H9 (cell line): ENCODE results near the gene IL5RA. TPM values are rescaled to one million over a fixed set of nuclear protein-coding genes. Genes with fewer than 3 reads are reported as not detected.
A peak's percentile ranks its signal among the peaks of the same experiment; 100 is the strongest.

Experiments
- DNase-seq: peaks from one replicate; pipeline ENCODE4 v3.0.0-alpha.2; 2017
- H2AFZ ChIP-seq: one replicate; pipeline ENCODE4 v1.6.1; 2013; ENCODE audit warnings: mild to moderate bottlenecking, low read length, control low read depth, moderate library complexity
- H2AK5ac ChIP-seq: 2 replicates; pipeline ENCODE4 v1.6.1; 2013; ENCODE audit warnings: low read length, control low read depth, mixed read lengths; ENCODE audit not compliant: insufficient read length
- H2BK120ac ChIP-seq: one replicate; pipeline ENCODE4 v1.6.1; 2013; ENCODE audit warnings: low read depth, mild to moderate bottlenecking, low read length, control low read depth, inconsistent platforms; ENCODE audit not compliant: poor library complexity, severe bottlenecking
- H2BK12ac ChIP-seq: 2 replicates; pipeline ENCODE4 v1.6.1; 2013; ENCODE audit warnings: low read length, control low read depth, mixed read lengths, low read depth; ENCODE audit not compliant: insufficient read length
- H2BK15ac ChIP-seq: 2 replicates; pipeline ENCODE4 v1.6.1; 2013; ENCODE audit warnings: low read depth, low read length, control low read depth
- H2BK20ac ChIP-seq: one replicate; pipeline ENCODE4 v1.6.1; 2013; ENCODE audit warnings: low read depth, mild to moderate bottlenecking, low read length, control low read depth, inconsistent platforms; ENCODE audit not compliant: poor library complexity, severe bottlenecking
- H2BK5ac ChIP-seq: 2 replicates; pipeline ENCODE4 v1.6.1; 2013; ENCODE audit warnings: low read length, control low read depth, mixed read lengths; ENCODE audit not compliant: insufficient read length
- H3K14ac ChIP-seq: 2 replicates; pipeline ENCODE4 v1.6.1; 2013; ENCODE audit warnings: low read length, control low read depth; ENCODE audit not compliant: insufficient read depth
- H3K18ac ChIP-seq: 2 replicates; pipeline ENCODE4 v1.6.1; 2013; ENCODE audit warnings: low read depth, mild to moderate bottlenecking, mixed read lengths, low read length, control low read depth; ENCODE audit not compliant: insufficient read length
- H3K23ac ChIP-seq: 2 replicates; pipeline ENCODE4 v1.6.1; 2013; ENCODE audit warnings: low read length, control low read depth, mixed read lengths, low read depth; ENCODE audit not compliant: insufficient read length
- H3K23me2 ChIP-seq: 2 replicates; pipeline ENCODE4 v1.6.1; 2013; ENCODE audit warnings: low read depth, mild to moderate bottlenecking, mixed read lengths, low read length, control low read depth; ENCODE audit not compliant: insufficient read length, poor library complexity, severe bottlenecking
- H3K27ac ChIP-seq: 2 replicates; pipeline ENCODE4 v1.5.1; 2013; ENCODE audit warnings: low read length, control low read depth, mixed read lengths, low read depth; ENCODE audit not compliant: insufficient read length
- H3K27me3 ChIP-seq: 2 replicates; pipeline ENCODE4 v1.6.1; 2013; ENCODE audit warnings: low read length, control low read depth, inconsistent platforms; ENCODE audit not compliant: insufficient read depth
- H3K4ac ChIP-seq: 2 replicates; pipeline ENCODE4 v1.6.1; 2013; ENCODE audit warnings: low read depth, mild to moderate bottlenecking, control low read depth, inconsistent platforms, low read length, moderate library complexity
- H3K4me1 ChIP-seq: 2 replicates; pipeline ENCODE4 v1.6.1; 2013; ENCODE audit warnings: low read length, control low read depth, inconsistent platforms; ENCODE audit not compliant: insufficient read depth
- H3K4me2 ChIP-seq: 2 replicates; pipeline ENCODE4 v1.6.1; 2013; ENCODE audit warnings: low read length, control low read depth, mixed read lengths; ENCODE audit not compliant: insufficient read length, insufficient read depth
- H3K56ac ChIP-seq: 2 replicates; pipeline ENCODE4 v1.6.1; 2013; ENCODE audit warnings: low read depth, mild to moderate bottlenecking, mixed read lengths, low read length, control low read depth; ENCODE audit not compliant: insufficient read length
- H3K79me1 ChIP-seq: 2 replicates; pipeline ENCODE4 v1.6.1; 2013; ENCODE audit warnings: low read depth, mild to moderate bottlenecking, moderate library complexity, low read length, control low read depth, inconsistent platforms; ENCODE audit not compliant: insufficient read depth, poor library complexity, severe bottlenecking
- H3K79me2 ChIP-seq: 2 replicates; pipeline ENCODE4 v1.6.1; 2013; ENCODE audit warnings: low read length, control low read depth, inconsistent platforms; ENCODE audit not compliant: insufficient read depth
- H3K9ac ChIP-seq: 2 replicates; pipeline ENCODE4 v1.6.1; 2013; ENCODE audit warnings: low read length, control low read depth, mixed read lengths; ENCODE audit not compliant: insufficient read length; ENCODE audit errors: extremely low read depth
- H3K9me3 ChIP-seq: one replicate; pipeline ENCODE4 v1.6.1; 2013; ENCODE audit warnings: low read depth, low read length, inconsistent platforms; ENCODE audit not compliant: control insufficient read depth
- H3T11ph ChIP-seq: one replicate; pipeline ENCODE4 v1.6.1; 2013; ENCODE audit warnings: mild to moderate bottlenecking, low read length, control low read depth, inconsistent platforms
- H4K20me1 ChIP-seq: one replicate; pipeline ENCODE4 v1.6.1; 2013; ENCODE audit not compliant: control insufficient read depth, insufficient read length, insufficient read depth
- H4K5ac ChIP-seq: 2 replicates; pipeline ENCODE4 v1.6.1; 2013; ENCODE audit warnings: low read depth, mild to moderate bottlenecking, mixed read lengths, low read length, control low read depth; ENCODE audit not compliant: insufficient read length
- H4K8ac ChIP-seq: replicated peaks from 2 replicates; pipeline ENCODE4 v1.6.1; 2013; ENCODE audit warnings: low read length, control low read depth, mixed read lengths, low read depth; ENCODE audit not compliant: insufficient read length
- H4K91ac ChIP-seq: 2 replicates; pipeline ENCODE4 v1.6.1; 2013; ENCODE audit warnings: low read depth, mild to moderate bottlenecking, moderate library complexity, mixed read lengths, low read length, control low read depth; ENCODE audit not compliant: insufficient read length
- H3K27ac Mint-ChIP-seq, 3 experiments: 2 replicates in 2 of 3; 3 replicates in 1 of 3; pipeline ENCODE4 v1.8.0; 2020 to 2021; ENCODE audit warnings: mixed read lengths in 3 of 3, mild to moderate bottlenecking in 1 of 3, moderate library complexity in 1 of 3
- H3K27me3 Mint-ChIP-seq: 2 replicates; pipeline ENCODE4 v1.8.0; 2021; ENCODE audit warnings: low read depth, mild to moderate bottlenecking, moderate library complexity, mixed read lengths
- H3K36me3 Mint-ChIP-seq, 3 experiments: 2 replicates in 2 of 3; 3 replicates in 1 of 3; pipeline ENCODE4 v1.8.0; 2020 to 2021; ENCODE audit warnings: low read depth in 3 of 3, mixed read lengths in 3 of 3; ENCODE audit not compliant: insufficient read depth in 1 of 3
- H3K4me1 Mint-ChIP-seq, 2 experiments: 2 replicates each; pipeline ENCODE4 v1.8.0; 2020; ENCODE audit warnings: mixed read lengths in 2 of 2
- H3K4me3 Mint-ChIP-seq, 2 experiments: 2 replicates in 1 of 2; 3 replicates in 1 of 2; pipeline ENCODE4 v1.8.0; 2020 to 2021; ENCODE audit warnings: mild to moderate bottlenecking in 2 of 2, mixed read lengths in 2 of 2, moderate library complexity in 1 of 2
- H3K9me3 Mint-ChIP-seq, 2 experiments: 2 replicates in 1 of 2; 3 replicates in 1 of 2; pipeline ENCODE4 v1.8.0; 2020; ENCODE audit warnings: mild to moderate bottlenecking in 2 of 2, mixed read lengths in 2 of 2, moderate library complexity in 1 of 2
- WGBS: extraction: QIAGEN DNeasy Blood & Tissue Kit; methylation state at CpG from one replicate; pipeline ENCODE4 v1.1.7; 2013; ENCODE audit warnings: missing lambda C conversion rate, low lambda C conversion rate, mixed read lengths; ENCODE audit not compliant: insufficient read length; ENCODE audit errors: extremely low coverage; 5-methylcytosine and 5-hydroxymethylcytosine counted together
- total RNA-seq: library from RNA; stranded (reverse); gene quantifications from 2 replicates; pipeline ENCODE4 v1.2.1, GENCODE V29; 2021
- TF ChIP-seq, protein P1 (sequence below): fragments of 200-600 bp; sonication (generic); conservative IDR thresholded peaks from 3 replicates; pipeline ENCODE4 v1.8.0; 2021; ENCODE audit warnings: antibody characterized with exemption, mild to moderate bottlenecking

The IL5RA gene
- total RNA-seq, 1 experiment from 2014 or later, result not detected

DNA sequence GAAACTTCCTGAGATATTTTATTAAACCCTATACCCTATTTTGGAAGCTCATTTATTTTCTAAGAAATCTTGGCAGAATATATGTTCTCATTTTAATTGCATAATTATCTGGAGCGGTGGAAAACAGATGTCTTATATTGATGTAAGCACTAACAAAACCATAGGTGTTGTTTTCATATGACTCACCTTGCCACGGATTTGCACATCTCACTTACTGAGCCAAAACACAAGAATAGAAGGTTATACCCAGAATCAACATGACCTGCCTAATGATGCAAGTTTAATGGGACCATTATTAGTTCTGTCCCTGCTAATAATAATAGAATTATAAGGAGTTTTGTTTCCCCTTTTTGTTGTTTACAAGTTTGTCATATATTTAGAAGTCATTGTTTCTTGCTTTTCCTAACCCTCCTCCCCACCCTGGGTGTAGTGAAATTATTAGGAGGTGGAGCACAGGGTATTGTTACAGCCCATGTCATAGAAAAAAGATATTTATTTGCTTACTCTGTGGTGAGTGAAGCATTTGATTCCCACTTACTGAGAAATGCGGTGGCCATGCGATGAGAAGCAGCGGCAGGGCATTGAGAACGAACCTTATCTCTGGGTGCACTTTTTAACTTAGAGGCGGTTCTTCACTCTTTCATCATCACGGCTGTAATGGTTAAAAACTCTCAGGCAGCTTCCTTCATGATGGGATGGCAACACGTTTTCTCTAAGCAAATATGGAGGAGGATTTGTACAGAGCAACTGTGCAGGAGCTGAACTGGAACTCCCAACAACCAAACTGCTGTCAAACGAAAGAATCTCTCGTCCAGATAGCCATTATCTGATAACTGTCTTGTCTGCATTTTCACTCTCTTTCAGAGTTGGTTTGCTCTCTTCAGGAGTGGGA is 521 bp downstream of the IL5RA start:
- no peak for DNase-seq
- no CpG with 5 or more reads among the region's 11 CpGs for WGBS
- Histone ChIP-seq H2AK5ac (no peak overlapping the region), H3K27ac (no peak overlapping the region), H3K79me2 (no peaks in the 10 kb centered on the region), H2BK15ac (no peak overlapping the region), H3T11ph (no peak overlapping the region), H2BK20ac (no peak overlapping the region), H4K91ac (no peak overlapping the region), H3K23ac (no peak overlapping the region), H3K4me2 (no peak overlapping the region), H3K56ac (no peak overlapping the region), H3K23me2 (no peaks in the 10 kb centered on the region), H3K4me1 (no peaks in the 10 kb centered on the region; the same call in 1 of the 2 replicates), H3K9ac (no peak overlapping the region), H3K79me1 (no peaks in the 10 kb centered on the region), H2AFZ (no peak overlapping the region), H3K18ac (peak overlapping the region; percentile 23), H3K9me3 (no peaks in the 10 kb centered on the region), H4K20me1 (no peaks in the 10 kb centered on the region), H2BK12ac (no peak overlapping the region), H3K27me3 (no peaks in the 10 kb centered on the region), H3K14ac (peak overlapping the region; percentile 0; the same call in 1 of the 2 replicates), H4K5ac (no peak overlapping the region), H2BK120ac (no peak overlapping the region), H4K8ac (no peak overlapping the region), H3K4ac (no peak overlapping the region), H2BK5ac (no peak overlapping the region)
- Mint-ChIP-seq H3K4me3 (no peak overlapping the region; a peak in 1 of 5 replicates), H3K27me3 (no peaks in the 10 kb centered on the region), H3K4me1 (peaks cover 21 to 25% of the 10 kb centered on the region in 2 experiments), H3K36me3 (no peaks in the 10 kb centered on the region), H3K9me3 (no peaks in the 10 kb centered on the region), H3K27ac (0 out of 7 replicates have a peak overlapping the region, but pooled peaks of 1 of the 3 experiments have one; percentile 31)
- TF ChIP-seq, protein P1, sequence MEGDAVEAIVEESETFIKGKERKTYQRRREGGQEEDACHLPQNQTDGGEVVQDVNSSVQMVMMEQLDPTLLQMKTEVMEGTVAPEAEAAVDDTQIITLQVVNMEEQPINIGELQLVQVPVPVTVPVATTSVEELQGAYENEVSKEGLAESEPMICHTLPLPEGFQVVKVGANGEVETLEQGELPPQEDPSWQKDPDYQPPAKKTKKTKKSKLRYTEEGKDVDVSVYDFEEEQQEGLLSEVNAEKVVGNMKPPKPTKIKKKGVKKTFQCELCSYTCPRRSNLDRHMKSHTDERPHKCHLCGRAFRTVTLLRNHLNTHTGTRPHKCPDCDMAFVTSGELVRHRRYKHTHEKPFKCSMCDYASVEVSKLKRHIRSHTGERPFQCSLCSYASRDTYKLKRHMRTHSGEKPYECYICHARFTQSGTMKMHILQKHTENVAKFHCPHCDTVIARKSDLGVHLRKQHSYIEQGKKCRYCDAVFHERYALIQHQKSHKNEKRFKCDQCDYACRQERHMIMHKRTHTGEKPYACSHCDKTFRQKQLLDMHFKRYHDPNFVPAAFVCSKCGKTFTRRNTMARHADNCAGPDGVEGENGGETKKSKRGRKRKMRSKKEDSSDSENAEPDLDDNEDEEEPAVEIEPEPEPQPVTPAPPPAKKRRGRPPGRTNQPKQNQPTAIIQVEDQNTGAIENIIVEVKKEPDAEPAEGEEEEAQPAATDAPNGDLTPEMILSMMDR, result no peak
